Measurements from ENCODE around the gene PDE6D.

PDE6D gene

GRCh38 chr2:231704017-231704416, 77.1 kb downstream of the PDE6D start:
- ChIA-PET CTCF (interaction anchor here (0.6 to 1.5 kb wide), 2 partner anchors 18 to 92 kb away, joined by 3 to 6 read pairs; no protein-coding TSS in a partner anchor), POLR2A (interaction anchor here (1.2 to 11.5 kb wide), 2 partner anchors 14 to 31 kb away, joined by 4 to 186 read pairs; no protein-coding TSS in a partner anchor)
- DNase-seq (ENCODE audit: extremely low spot score): no peak
- TF ChIP-seq ZNF384 (IDR thresholded peaks at IDR 0.05) (no peak), ELF4 (IDR thresholded peaks at IDR 0.05) (no peak), LEF1 (IDR thresholded peaks at IDR 0.05; ENCODE audit: borderline replicate concordance) (no peak), SUZ12 (IDR thresholded peaks at IDR 0.05) (no peak), FOXK2 (IDR thresholded peaks at IDR 0.05) (no peak), HDGF (IDR thresholded peaks at IDR 0.05; ENCODE audit: borderline replicate concordance) (no peak), FOXA1 (IDR thresholded peaks at IDR 0.05) (no peak), CTBP1 (IDR thresholded peaks at IDR 0.05; ENCODE audit: borderline replicate concordance) (no peak), FOXM1 (IDR thresholded peaks at IDR 0.05; ENCODE audit: borderline replicate concordance) (no peak), NFRKB (IDR thresholded peaks at IDR 0.05) (no peak), ARNT (IDR thresholded peaks at IDR 0.05) (no peak), PKNOX1 (IDR thresholded peaks at IDR 0.05) (no peak), TARDBP (IDR thresholded peaks at IDR 0.05) (no peak), BHLHE40 (IDR thresholded peaks at IDR 0.05; ENCODE audit: borderline replicate concordance) (no peak), SP1 (IDR thresholded peaks at IDR 0.05) (no peak), L3MBTL2 (conservative IDR thresholded peaks at IDR 0.05) (no peak)

GRCh38 chr2:231701456-231702373, 79.4 kb downstream of the PDE6D start:
- CTCF ChIA-PET: interaction anchor here (1.5 to 1.6 kb wide), 2 partner anchors 16 to 24 kb away, joined by 3 to 4 read pairs; no protein-coding TSS in a partner anchor
- no peak for DNase-seq (ENCODE audit: extremely low spot score)
- TF ChIP-seq HDGF (IDR thresholded peaks at IDR 0.05; ENCODE audit: borderline replicate concordance): no peak
- no peak for TF ChIP-seq SUZ12 (IDR thresholded peaks at IDR 0.05)
- TF ChIP-seq FOXM1 (IDR thresholded peaks at IDR 0.05; ENCODE audit: borderline replicate concordance): no peak
- TF ChIP-seq BHLHE40 (IDR thresholded peaks at IDR 0.05; ENCODE audit: borderline replicate concordance): no peak
- POLR2A ChIA-PET: interaction anchor here (11.5 kb wide), 1 partner anchor 12 kb away, joined by 186 read pairs; no protein-coding TSS in a partner anchor

GRCh38 chr2:231699006-231699405, 82.1 kb downstream of the PDE6D start:
- ChIA-PET CTCF (interaction anchor here (1.7 kb wide), 1 partner anchor 12 kb away, joined by 4 read pairs; no protein-coding TSS in a partner anchor), POLR2A (interaction anchor here (1.3 to 11.5 kb wide), 2 partner anchors 9 kb away, joined by 7 to 186 read pairs; partner anchors contain the start of gene PTMA)
- TF ChIP-seq TARDBP (IDR thresholded peaks at IDR 0.05) (no peak), LEF1 (IDR thresholded peaks at IDR 0.05; ENCODE audit: borderline replicate concordance) (no peak)
- DNase-seq (ENCODE audit: extremely low spot score): no peak

- CTCF ChIA-PET: interaction anchor here (0.5 kb wide), 1 partner anchor 29 kb away, joined by 8 read pairs; no protein-coding TSS in a partner anchor
- no peak for DNase-seq (ENCODE audit: extremely low spot score)
- POLR2A ChIA-PET: interaction anchor here (17.6 kb wide), 1 partner anchor 9 kb away, joined by 186 read pairs; the partner anchor contains the start of gene PTMA
- TF ChIP-seq PKNOX1 (IDR thresholded peaks at IDR 0.05) (no peak), ZNF384 (IDR thresholded peaks at IDR 0.05) (no peak), L3MBTL2 (conservative IDR thresholded peaks at IDR 0.05) (no peak), NFRKB (IDR thresholded peaks at IDR 0.05) (no peak), TARDBP (IDR thresholded peaks at IDR 0.05) (no peak), ARNT (IDR thresholded peaks at IDR 0.05) (no peak), FOXK2 (IDR thresholded peaks at IDR 0.05) (no peak), SUZ12 (IDR thresholded peaks at IDR 0.05) (no peak), FOXA1 (IDR thresholded peaks at IDR 0.05) (no peak), HDGF (IDR thresholded peaks at IDR 0.05; ENCODE audit: borderline replicate concordance) (no peak), SP1 (IDR thresholded peaks at IDR 0.05) (no peak), BHLHE40 (IDR thresholded peaks at IDR 0.05; ENCODE audit: borderline replicate concordance) (no peak), ELF4 (IDR thresholded peaks at IDR 0.05) (no peak), FOXM1 (IDR thresholded peaks at IDR 0.05; ENCODE audit: borderline replicate concordance) (no peak), CTBP1 (IDR thresholded peaks at IDR 0.05; ENCODE audit: borderline replicate concordance) (no peak), LEF1 (IDR thresholded peaks at IDR 0.05; ENCODE audit: borderline replicate concordance) (no peak)
Measured at GRCh38 chr2:231696004-231696367, 85.1 kb downstream of the PDE6D start.

GRCh38 chr2:231693956-231694355, 87.1 kb downstream of the PDE6D start:
- no peak for TF ChIP-seq L3MBTL2 (conservative IDR thresholded peaks at IDR 0.05)
- no peak for TF ChIP-seq SUZ12 (IDR thresholded peaks at IDR 0.05)
- TF ChIP-seq FOXM1 (IDR thresholded peaks at IDR 0.05; ENCODE audit: borderline replicate concordance): no peak
- TF ChIP-seq FOXA1 (IDR thresholded peaks at IDR 0.05): no peak
- TF ChIP-seq SP1 (IDR thresholded peaks at IDR 0.05): no peak
- TF ChIP-seq LEF1 (IDR thresholded peaks at IDR 0.05; ENCODE audit: borderline replicate concordance): no peak
- TF ChIP-seq TARDBP (IDR thresholded peaks at IDR 0.05): no peak
- TF ChIP-seq ELF4 (IDR thresholded peaks at IDR 0.05): no peak
- TF ChIP-seq BHLHE40 (IDR thresholded peaks at IDR 0.05; ENCODE audit: borderline replicate concordance): no peak
- TF ChIP-seq ARNT (IDR thresholded peaks at IDR 0.05): no peak
- no peak for TF ChIP-seq CTBP1 (IDR thresholded peaks at IDR 0.05; ENCODE audit: borderline replicate concordance)
- no peak for TF ChIP-seq HDGF (IDR thresholded peaks at IDR 0.05; ENCODE audit: borderline replicate concordance)
- ChIA-PET POLR2A (interaction anchor here (17.6 kb wide), 1 partner anchor 11 kb away, joined by 186 read pairs; the partner anchor contains the start of gene PTMA), CTCF (interaction anchor here (1.1 to 1.2 kb wide), 3 partner anchors 11 to 27 kb away, joined by 3 read pairs; no protein-coding TSS in a partner anchor)
- DNase-seq (ENCODE audit: extremely low spot score): no peak

- ChIA-PET POLR2A (interaction anchor here (17.6 kb wide), 1 partner anchor 12 kb away, joined by 186 read pairs; the partner anchor contains the start of gene PTMA), CTCF (interaction anchor here (0.8 to 1.2 kb wide), 3 partner anchors 12 to 20 kb away, joined by 3 to 4 read pairs (median 3); no protein-coding TSS in a partner anchor)
- DNase-seq (ENCODE audit: extremely low spot score): no peak
- TF ChIP-seq ARNT (IDR thresholded peaks at IDR 0.05) (no peak), LEF1 (IDR thresholded peaks at IDR 0.05; ENCODE audit: borderline replicate concordance) (no peak), SUZ12 (IDR thresholded peaks at IDR 0.05) (no peak), NFRKB (IDR thresholded peaks at IDR 0.05) (no peak), BHLHE40 (IDR thresholded peaks at IDR 0.05; ENCODE audit: borderline replicate concordance) (no peak), TARDBP (IDR thresholded peaks at IDR 0.05) (no peak), L3MBTL2 (conservative IDR thresholded peaks at IDR 0.05) (no peak), ELF4 (IDR thresholded peaks at IDR 0.05) (no peak), ZNF384 (IDR thresholded peaks at IDR 0.05) (no peak), HDGF (IDR thresholded peaks at IDR 0.05; ENCODE audit: borderline replicate concordance) (no peak), FOXK2 (IDR thresholded peaks at IDR 0.05) (no peak), FOXM1 (IDR thresholded peaks at IDR 0.05; ENCODE audit: borderline replicate concordance) (no peak), CTBP1 (IDR thresholded peaks at IDR 0.05; ENCODE audit: borderline replicate concordance) (no peak), FOXA1 (IDR thresholded peaks at IDR 0.05) (no peak), SP1 (IDR thresholded peaks at IDR 0.05) (no peak), PKNOX1 (IDR thresholded peaks at IDR 0.05) (no peak)
Measured at GRCh38 chr2:231692847-231693246, 88.2 kb downstream of the PDE6D start.
